HCT116 (cell line): ENCODE measurements around the gene PGGHG. TPM values are rescaled to one million over a fixed set of nuclear protein-coding genes. Genes with fewer than 3 reads are reported as not detected.

Source experiments
- ATAC-seq: fragments of 200-7000 bp; cut with Tn5 transposase; 2 replicates; pipeline ENCODE4 v1.9.1; 2020; ENCODE audit warnings: mild to moderate bottlenecking, moderate library complexity
- BruUV-seq: library from RNA; stranded (reverse); fragments of 400-500 nt; replicated peaks from 2 replicates; lab custom pipeline; 2021; lab: Mats Ljungman, UMichigan
- CTCF ChIA-PET: fragments of 300-600 bp; sonication (Branson Sonifier 250); formaldehyde crosslinking; loops from one replicate; lab custom pipeline; 2021; ENCODE audit warnings: antibody characterized with exemption; lab: Charles Lee
- POLR2A ChIA-PET: fragments of 300-600, 350-600 bp; sonication (Branson Sonifier 250); formaldehyde crosslinking; loops from one replicate; lab custom pipeline; 2021; ENCODE audit warnings: antibody characterized with exemption; lab: Charles Lee
- RAD21 ChIA-PET, 2 experiments: fragments of 300-600 bp; sonication (Branson Sonifier 250); formaldehyde crosslinking; loops; one replicate each; lab custom pipeline; 2023; ENCODE audit warnings: low total read pairs in 2 of 2; ENCODE audit not compliant: uncharacterized antibody in 2 of 2, unreplicated experiment in 2 of 2, low non-redundant PET in 1 of 2; lab: Charles Lee
- DNase-seq: peaks from one replicate; pipeline ENCODE4 v3.0.0-alpha.2; 2010; ENCODE audit warnings: low read depth, low spot score
- H2AFZ ChIP-seq: fragments of 200-600 bp; shearing (Covaris generic), sonication (generic); 2 replicates; pipeline ENCODE4 v1.6.1; 2017; ENCODE audit warnings: low read depth, mixed run types, mixed read lengths, antibody characterized with exemption, low read length; ENCODE audit not compliant: poor library complexity, severe bottlenecking
- H3K27ac ChIP-seq: 2 replicates; pipeline ENCODE4 v1.5.1; 2012; ENCODE audit warnings: low read depth, low read length
- H3K27me3 ChIP-seq: fragments of 200-600 bp; sonication (generic); 2 replicates; pipeline ENCODE4 v1.6.1; 2016; ENCODE audit warnings: mixed run types, low read length, mixed read lengths; ENCODE audit not compliant: insufficient read depth
- H3K36me3 ChIP-seq, 2 experiments: fragments of 200-500 bp in 1 of 2; fragments of 200-600 bp in 1 of 2; sonication (Bioruptor generic) in 1 of 2; sonication (generic) in 1 of 2; 2 replicates each; pipeline versions ENCODE4 v1.5.1 to v1.6.1; 2014 to 2016; ENCODE audit warnings: low read length in 2 of 2, inconsistent platforms in 1 of 2, mixed read lengths in 1 of 2, mixed run types in 1 of 2; ENCODE audit not compliant: insufficient read depth in 2 of 2, control insufficient read depth in 1 of 2
- H3K4me1 ChIP-seq, 2 experiments: fragments of 200-600 bp in 1 of 2; sonication (generic) in 1 of 2; 2 replicates each; pipeline versions ENCODE4 v1.5.1 to v1.6.1; 2012 to 2017; ENCODE audit warnings: low read length in 2 of 2, inconsistent platforms in 1 of 2, mild to moderate bottlenecking in 1 of 2, mixed read lengths in 1 of 2, mixed run types in 1 of 2, moderate library complexity in 1 of 2; ENCODE audit not compliant: insufficient read depth in 2 of 2, control insufficient read depth in 1 of 2
- H3K4me2 ChIP-seq: fragments of 200-600 bp; sonication (generic); 2 replicates; pipeline ENCODE4 v1.6.1; 2017; ENCODE audit warnings: mixed run types, low read length, mixed read lengths
- H3K4me3 ChIP-seq, 2 experiments: fragments of 200-600 bp in 1 of 2; sonication (generic) in 1 of 2; replicated peaks in 1 of 2; 2 replicates each; pipeline ENCODE4 v1.5.1; 2011 to 2016; ENCODE audit warnings: low read length in 2 of 2, control low read depth in 1 of 2, low read depth in 1 of 2, mild to moderate bottlenecking in 1 of 2, mixed read lengths in 1 of 2, mixed run types in 1 of 2
- H3K79me2 ChIP-seq: fragments of 200-600 bp; sonication (generic); 2 replicates; pipeline ENCODE4 v1.6.1; 2017; ENCODE audit warnings: mild to moderate bottlenecking, mixed run types, low read length, moderate library complexity, mixed read lengths; ENCODE audit not compliant: insufficient read depth
- H3K9ac ChIP-seq: fragments of 200-600 bp; sonication (generic); 2 replicates; pipeline ENCODE4 v1.6.1; 2016; ENCODE audit warnings: low read length, mixed read lengths
- H3K9me2 ChIP-seq: fragments of 200-600 bp; sonication (generic), shearing (Covaris generic); 2 replicates; pipeline ENCODE4 v1.6.1; 2017; ENCODE audit warnings: mixed run types, mild to moderate bottlenecking, moderate library complexity; ENCODE audit not compliant: insufficient read depth
- H3K9me3 ChIP-seq, 2 experiments: fragments of 200-500 bp in 1 of 2; fragments of 200-600 bp in 1 of 2; sonication (Bioruptor generic) in 1 of 2; sonication (generic) in 1 of 2; 2 replicates each; pipeline ENCODE4 v1.6.1; 2014 to 2017; ENCODE audit warnings: low read length in 2 of 2, mixed read lengths in 2 of 2, inconsistent platforms in 1 of 2, low read depth in 1 of 2, mild to moderate bottlenecking in 1 of 2, mixed run types in 1 of 2, moderate library complexity in 1 of 2; ENCODE audit not compliant: control insufficient read depth in 1 of 2, insufficient read depth in 1 of 2
- H4K20me1 ChIP-seq: fragments of 200-600 bp; sonication (generic), shearing (Covaris generic); 2 replicates; pipeline ENCODE4 v1.6.1; 2017; ENCODE audit warnings: mixed run types, mild to moderate bottlenecking, moderate library complexity; ENCODE audit not compliant: insufficient read depth
- FOSL1 ChIP-seq: IDR thresholded peaks from 2 replicates; pipeline ENCODE4 v1.6.1; 2012; ENCODE audit warnings: low read depth
- RAD21 ChIP-seq: IDR thresholded peaks from 2 replicates; pipeline ENCODE4 v1.6.1; 2012; ENCODE audit warnings: low read depth, mild to moderate bottlenecking
- REST ChIP-seq: IDR thresholded peaks from 2 replicates; pipeline ENCODE4 v1.6.1; 2012; ENCODE audit warnings: low read depth
- ZNF274 ChIP-seq: fragments of 200-500 bp; sonication (Bioruptor generic); IDR thresholded peaks from 2 replicates; pipeline ENCODE4 v1.6.1; 2014; ENCODE audit warnings: mild to moderate bottlenecking, low read depth, low read length, inconsistent platforms
- intact Hi-C: fragments of 100-400 bp; cut with micrococcal nuclease; formaldehyde crosslinking; loops from 2 replicates; pipeline ENCODE4 v1.10.0; 2022
- total RNA-seq: library from RNA; stranded (reverse); gene quantifications from one replicate; pipeline ENCODE4 v1.2.1, GENCODE V29; 2021; ENCODE audit not compliant: unreplicated experiment
- TF ChIP-seq, protein P1 (sequence below): IDR thresholded peaks from 2 replicates; pipeline ENCODE4 v1.6.1; 2012
- TF ChIP-seq, protein P2 (sequence below): IDR thresholded peaks from 2 replicates; pipeline ENCODE4 v1.6.1; 2012

PGGHG gene
- total RNA-seq, 1 experiment from 2014 or later, result 57.5 TPM

GRCh38 chr11:315051-315481 is 26.1 kb downstream of the PGGHG start (continued):
- TF ChIP-seq REST, result no peak
- TF ChIP-seq ZNF274, result no peak
- TF ChIP-seq FOSL1, result no peak
- TF ChIP-seq, all 23 proteins: peak for 0

DNA sequence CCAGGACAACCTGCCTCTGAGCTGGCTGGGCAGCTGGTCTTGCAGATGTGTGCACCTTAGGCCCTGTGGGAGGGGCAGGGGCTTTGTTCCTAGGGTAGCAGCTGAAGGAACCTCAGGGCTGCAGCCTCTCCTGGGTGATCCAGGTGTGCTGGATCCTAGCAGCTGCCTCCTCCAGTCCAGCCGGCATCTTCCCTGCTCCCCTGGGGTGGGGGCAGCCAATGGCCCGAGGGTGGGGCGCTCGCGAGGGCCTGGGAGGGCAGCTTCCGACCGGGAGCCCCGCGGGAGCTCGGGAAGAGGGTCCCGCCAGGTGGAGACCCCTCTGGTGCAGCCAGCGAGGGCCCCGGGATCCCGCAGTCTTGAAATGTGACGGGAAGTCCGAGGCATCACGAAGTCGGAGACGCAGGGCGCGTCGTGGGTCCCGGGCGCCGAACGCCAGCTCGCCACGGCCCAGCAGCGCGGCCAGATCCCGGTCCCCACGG is 26.6 kb downstream of the PGGHG start:
- Histone ChIP-seq H3K27me3 (no peaks in the 10 kb centered on the region), H3K4me3 (no peak overlapping the region), H3K9ac (no peak overlapping the region), H2AFZ (no peak overlapping the region), H3K4me2 (no peak overlapping the region), H3K79me2 (peaks cover 10% of the 10 kb centered on the region), H3K4me1 (peaks cover 10 to 11% of the 10 kb centered on the region in 2 experiments), H3K36me3 (no peaks in the 10 kb centered on the region), H3K9me2 (no peaks in the 10 kb centered on the region), H3K9me3 (no peaks in the 10 kb centered on the region), H3K27ac (no peak overlapping the region), H4K20me1 (no peaks in the 10 kb centered on the region)
- BruUV-seq, result no TSS peak
- no peak for TF ChIP-seq RAD21
- TF ChIP-seq, protein P1, sequence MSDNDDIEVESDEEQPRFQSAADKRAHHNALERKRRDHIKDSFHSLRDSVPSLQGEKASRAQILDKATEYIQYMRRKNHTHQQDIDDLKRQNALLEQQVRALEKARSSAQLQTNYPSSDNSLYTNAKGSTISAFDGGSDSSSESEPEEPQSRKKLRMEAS, result no peak
- TF ChIP-seq, protein P2, sequence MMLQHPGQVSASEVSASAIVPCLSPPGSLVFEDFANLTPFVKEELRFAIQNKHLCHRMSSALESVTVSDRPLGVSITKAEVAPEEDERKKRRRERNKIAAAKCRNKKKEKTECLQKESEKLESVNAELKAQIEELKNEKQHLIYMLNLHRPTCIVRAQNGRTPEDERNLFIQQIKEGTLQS, result no peak
- DNase-seq (no peak), ATAC-seq (no peak)
- RAD21 ChIA-PET, result no interaction called here
- POLR2A ChIA-PET, result no interaction called here
- intact Hi-C loops, result no loop called here
- CTCF ChIA-PET, result no interaction called here
